GM19395 (cell line): ENCODE data around the gene LGALS9.
"Not testable (repeated sequence)": the region's sequence is repeated elsewhere in the genome, so short reads cannot be mapped to it uniquely, and the experiment has no call there.

Experiments
- ATAC-seq: cut with Tn5 transposase; IDR thresholded peaks from one replicate; pipeline ENCODE4 v1.9.1; 2021; ENCODE audit warnings: mild to moderate bottlenecking, moderate library complexity; ENCODE audit not compliant: unreplicated experiment

LGALS9 gene

GRCh38 chr17:27627514-27627913, 3.5 kb upstream of the LGALS9 start:
- no peak for ATAC-seq

DNA sequence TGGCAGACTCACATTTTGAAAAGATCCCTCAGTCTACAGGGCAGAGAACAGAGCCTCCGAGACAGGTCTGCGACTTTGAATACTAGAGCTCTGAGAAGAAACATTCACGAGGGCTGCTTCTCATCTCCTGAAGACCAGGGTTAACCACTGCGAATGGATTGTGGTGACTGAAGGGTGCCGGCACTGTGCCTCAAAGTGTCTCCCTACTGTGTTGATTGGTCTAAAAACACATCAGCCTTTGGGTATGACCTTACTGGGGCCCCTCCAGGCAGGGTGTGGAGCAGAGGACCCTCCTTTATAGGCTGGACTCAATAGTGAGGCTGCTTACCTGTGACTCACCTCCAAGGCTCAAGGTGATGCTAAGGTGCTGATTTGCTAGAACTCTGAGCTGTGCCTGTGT, 2.6 kb upstream of the LGALS9 start:
- no peak for ATAC-seq

GRCh38 chr17:27629260-27629659, 1.7 kb upstream of the LGALS9 start:
- ATAC-seq: not testable (repeated sequence)

GRCh38 chr17:27631411-27631760, 398 bp downstream of the LGALS9 start:
- peak; percentile 58 for ATAC-seq

- ATAC-seq: no peak
Measured at GRCh38 chr17:27631897-27632725, 1.1 kb downstream of the LGALS9 start.

GRCh38 chr17:27632766-27633165, 1.8 kb downstream of the LGALS9 start:
- not testable (repeated sequence) for ATAC-seq

GRCh38 chr17:27633312-27634025, 2.5 kb downstream of the LGALS9 start:
- no peak for ATAC-seq

DNA sequence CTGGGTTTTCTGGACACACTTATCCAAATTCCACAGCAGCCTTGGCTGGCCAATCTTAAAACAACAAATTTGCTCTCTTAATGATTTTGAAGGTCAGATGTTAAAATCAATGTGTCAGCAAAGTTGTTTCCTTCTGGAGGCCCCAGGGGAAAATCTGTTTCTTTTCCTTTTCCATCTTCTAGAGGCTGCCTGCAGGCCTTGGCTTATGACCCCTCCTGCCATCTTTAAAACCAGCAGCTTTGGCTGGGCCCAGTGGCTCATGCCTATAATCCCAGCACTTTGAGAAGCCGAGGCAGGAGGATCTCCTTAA, 3.0 kb downstream of the LGALS9 start:
- ATAC-seq: no peak

DNA sequence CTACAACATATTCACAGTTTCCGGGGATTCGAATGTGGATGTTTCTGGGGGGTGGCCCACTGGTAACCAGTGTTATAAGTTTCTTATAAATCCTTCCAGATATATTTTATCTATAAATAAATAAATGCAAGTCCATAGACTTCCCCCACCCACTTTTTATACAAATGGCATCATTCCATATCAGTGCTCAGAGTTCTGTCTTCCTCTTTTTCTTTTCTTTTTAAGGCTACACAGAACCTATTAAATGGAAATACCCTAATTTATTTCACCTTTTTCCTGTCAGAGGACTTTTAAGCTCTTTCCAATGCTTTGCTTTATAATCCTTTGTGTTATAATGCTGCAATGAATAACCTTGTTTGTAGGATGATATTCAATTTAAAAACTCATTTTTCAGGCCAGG, 3.8 kb downstream of the LGALS9 start:
- ATAC-seq: no peak

DNA sequence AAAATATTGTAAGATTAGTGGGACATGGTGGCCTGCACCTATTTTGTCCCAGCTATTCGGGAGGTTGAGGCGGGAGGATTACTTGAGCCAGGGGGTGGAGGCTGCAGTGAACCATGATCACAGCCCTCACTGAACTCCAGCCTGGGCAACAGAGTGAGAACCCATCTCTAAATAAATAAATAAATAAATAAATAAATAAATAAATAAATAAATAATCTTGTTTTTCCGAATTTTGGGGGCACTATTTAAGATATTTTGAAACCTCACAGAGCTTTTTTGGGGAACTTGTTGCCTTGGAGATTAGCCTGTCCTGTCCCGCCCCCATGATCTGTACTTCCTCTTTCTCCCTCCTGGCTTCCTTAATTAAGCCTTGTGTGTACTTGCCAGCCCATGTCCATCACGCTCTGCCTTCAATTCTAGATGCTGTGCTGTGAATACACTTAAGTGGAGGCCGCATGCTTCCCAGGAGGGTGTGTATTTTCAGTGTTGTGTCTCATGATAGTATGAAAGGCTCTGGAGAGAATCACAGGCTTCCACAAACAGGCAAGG, 4.4 kb downstream of the LGALS9 start:
- ATAC-seq: no peak

DNA sequence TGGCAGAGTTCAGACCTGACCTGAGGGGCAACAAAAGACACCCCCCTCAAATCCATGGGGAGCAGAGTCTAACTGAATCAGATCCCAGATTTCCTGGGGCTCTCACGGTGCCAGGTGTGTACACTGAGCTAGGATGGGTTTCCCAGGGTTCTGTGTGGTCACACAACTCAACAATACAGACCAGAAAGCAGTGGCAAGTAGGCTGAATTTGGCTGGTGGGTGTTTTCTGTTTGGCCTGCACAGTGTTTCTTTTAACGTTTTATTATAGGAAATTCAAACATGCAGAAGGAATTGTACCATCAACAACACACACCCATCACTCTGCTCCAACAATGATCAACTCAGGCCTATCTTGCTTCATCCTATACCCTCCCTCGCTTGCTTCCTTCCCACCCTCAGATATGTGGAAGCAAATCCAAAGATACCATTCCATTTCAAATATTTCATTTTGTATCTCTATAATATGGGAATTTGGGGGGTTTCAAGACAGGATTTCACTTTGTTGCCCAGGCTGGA, 5.1 kb downstream of the LGALS9 start:
- ATAC-seq: not testable (repeated sequence)

- not testable (repeated sequence) for ATAC-seq
Measured at GRCh38 chr17:27637818-27638217, 6.8 kb downstream of the LGALS9 start.

DNA sequence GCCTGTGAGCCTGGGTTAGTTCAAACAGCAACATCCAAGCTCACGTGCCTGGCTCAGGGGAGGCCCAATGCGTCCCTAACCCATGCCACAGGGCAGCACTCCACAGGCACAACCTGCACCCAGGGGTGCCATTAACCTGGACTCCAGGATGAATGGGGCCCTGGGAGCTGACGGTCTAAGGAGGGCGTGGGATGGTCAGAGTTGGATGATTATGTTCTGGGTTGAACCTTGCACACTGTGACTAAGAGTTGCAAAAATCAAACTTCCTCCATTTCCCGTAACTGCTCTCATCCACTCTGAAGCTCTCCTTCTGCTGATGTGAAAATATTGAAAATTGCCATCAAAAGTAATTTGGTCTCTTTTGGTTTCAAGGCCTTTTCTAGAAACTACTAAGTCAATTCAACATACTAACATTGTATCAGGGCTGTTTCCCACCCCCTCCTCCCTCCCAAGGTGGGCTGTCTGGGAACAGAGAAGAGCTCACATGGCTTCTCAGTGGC, 7.5 kb downstream of the LGALS9 start:
- ATAC-seq: not testable (repeated sequence)

GRCh38 chr17:27640790-27641189, 9.8 kb downstream of the LGALS9 start:
- ATAC-seq: no peak

GRCh38 chr17:27644586-27644985, 13.6 kb downstream of the LGALS9 start:
- no peak for ATAC-seq

DNA sequence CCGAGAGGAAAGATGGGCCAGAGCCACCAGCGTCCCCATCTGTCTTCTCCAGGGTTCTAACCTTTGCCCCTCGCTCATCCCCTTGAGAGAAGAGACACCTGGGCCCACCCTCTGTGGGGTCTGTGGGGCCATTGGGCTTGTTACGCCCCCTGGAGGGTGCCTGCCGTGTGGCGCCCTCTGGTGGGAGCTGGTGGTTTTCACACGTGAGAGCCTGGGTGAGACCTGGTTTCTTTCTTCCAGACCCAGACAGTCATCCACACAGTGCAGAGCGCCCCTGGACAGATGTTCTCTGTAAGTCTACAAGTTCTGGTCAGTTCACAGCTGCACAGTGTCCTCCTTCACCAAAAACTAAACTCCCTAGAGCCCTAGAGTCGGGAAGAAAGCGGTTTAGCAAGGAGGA, 14.6 kb downstream of the LGALS9 start:
- ATAC-seq: not testable (repeated sequence)

DNA sequence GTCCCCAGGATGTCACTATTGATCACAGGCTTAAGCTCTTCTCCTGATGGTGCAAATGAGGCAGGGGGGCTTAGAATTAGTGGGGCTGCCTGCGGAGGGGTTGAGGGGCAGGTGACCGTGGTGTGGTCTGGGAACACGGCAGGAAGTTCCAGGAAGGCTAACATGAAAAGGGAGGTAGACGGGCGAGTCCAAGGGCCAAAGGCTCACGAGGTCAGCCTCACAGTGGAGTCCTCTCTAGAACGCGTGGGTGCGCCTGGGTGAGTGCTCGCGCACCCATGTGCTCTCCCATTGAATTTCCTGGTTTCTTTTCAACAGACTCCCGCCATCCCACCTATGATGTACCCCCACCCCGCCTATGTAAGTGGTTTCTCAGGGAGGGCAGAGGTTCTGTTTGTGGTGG, 15.2 kb downstream of the LGALS9 start:
- ATAC-seq: no peak

DNA sequence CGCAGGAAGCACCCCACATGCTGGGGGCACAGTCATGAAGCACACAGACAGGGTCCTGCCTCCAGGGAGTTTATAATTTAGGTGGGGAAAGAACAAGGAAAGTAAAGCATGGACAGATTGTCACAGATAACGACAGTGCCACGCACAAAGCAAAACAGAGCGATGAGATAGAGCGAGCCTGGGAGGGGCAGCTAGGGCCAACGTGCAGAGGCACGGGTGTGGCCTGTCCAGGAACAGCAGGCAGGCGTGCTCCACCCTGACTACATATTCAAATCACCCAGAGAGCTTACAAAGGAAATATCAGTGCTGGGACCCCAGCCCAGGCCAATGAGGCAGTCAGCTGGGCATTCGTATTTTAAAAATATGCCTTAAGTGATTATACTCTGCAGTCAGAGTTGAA, 16.8 kb downstream of the LGALS9 start:
- ATAC-seq: no peak

DNA sequence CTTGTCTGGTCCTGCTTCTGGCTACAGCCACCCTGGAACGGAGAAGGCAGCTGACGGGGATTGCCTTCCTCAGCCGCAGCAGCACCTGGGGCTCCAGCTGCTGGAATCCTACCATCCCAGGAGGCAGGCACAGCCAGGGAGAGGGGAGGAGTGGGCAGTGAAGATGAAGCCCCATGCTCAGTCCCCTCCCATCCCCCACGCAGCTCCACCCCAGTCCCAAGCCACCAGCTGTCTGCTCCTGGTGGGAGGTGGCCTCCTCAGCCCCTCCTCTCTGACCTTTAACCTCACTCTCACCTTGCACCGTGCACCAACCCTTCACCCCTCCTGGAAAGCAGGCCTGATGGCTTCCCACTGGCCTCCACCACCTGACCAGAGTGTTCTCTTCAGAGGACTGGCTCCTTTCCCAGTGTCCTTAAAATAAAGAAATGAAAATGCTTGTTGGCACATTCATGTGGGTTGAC, 18.2 kb downstream of the LGALS9 start:
- ATAC-seq: not testable (repeated sequence)

- no peak for ATAC-seq
Measured at GRCh38 chr17:27649929-27650328, 18.9 kb downstream of the LGALS9 start.

GRCh38 chr17:27650836-27651235, 19.8 kb downstream of the LGALS9 start:
- ATAC-seq: no peak
